GM19328 (cell line): Measurements from ENCODE around the gene PARVA.

ENCODE experiments used
- ATAC-seq: cut with Tn5 transposase; IDR thresholded peaks from one replicate; pipeline ENCODE4 v1.9.1; 2021; ENCODE audit warnings: mild to moderate bottlenecking, moderate library complexity; ENCODE audit not compliant: unreplicated experiment

PARVA gene

GRCh38 chr11:12430351-12430750 lies 53.0 kb downstream of the PARVA start:
- ATAC-seq: no peak

GRCh38 chr11:12430954-12431595 lies 53.7 kb downstream of the PARVA start:
- ATAC-seq: no peak

GRCh38 chr11:12432507-12432906 lies 55.1 kb downstream of the PARVA start:
- no peak for ATAC-seq

DNA sequence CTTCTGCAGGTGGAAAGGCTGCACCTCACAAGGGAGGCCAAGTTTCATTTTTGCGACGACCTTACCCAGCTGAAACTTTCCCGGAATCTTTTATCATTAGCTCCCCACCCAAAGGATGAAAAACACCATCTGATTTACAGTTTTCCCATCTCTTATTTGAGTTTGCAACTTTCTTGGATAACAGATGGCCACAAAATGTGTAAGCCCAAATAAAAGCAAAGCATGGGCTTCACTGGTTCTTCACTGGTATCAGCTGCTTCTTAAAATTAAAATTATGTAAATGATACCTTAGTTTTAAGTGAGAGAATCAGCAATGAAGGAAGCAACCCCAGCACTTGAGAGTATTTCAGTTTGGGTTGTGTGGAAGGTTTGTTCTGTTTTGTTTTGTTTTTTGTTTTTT lies 55.8 kb downstream of the PARVA start:
- no peak for ATAC-seq

DNA sequence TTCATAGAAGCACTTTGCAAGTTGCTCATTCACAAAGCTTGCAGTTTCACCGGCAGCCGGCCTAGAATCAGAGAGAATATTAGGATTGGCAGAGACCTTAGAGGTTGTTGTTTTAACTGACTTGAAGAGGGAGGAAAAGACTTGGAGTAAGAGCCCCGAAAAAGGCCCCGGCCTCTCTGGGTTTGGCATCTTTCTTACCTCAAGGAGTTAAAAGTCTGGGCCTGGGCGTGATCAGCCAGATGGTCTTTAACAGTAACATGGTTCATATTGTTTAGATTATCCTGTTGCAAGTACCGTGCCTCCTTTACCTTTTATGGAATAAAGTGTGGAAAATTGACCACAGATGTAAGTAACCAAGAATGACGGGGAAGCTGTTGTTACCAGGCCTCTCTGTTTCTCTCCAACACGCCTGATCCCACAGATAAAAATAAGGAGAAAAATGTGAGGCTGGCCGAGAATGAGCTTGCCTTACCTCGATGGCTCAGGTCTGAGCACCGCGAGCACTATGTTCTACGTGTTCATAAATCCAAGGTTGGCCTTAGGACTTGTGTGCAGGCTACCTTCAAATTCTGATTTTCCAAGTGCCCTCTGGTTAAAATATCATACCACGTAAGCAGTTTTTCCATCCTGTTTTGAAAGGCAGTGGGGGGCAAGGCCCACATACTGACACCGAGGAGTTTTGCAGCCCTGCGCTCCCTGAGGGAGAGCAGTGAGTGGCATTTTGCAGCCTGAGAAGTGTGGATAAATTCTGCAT lies 56.4 kb downstream of the PARVA start:
- no peak for ATAC-seq

DNA sequence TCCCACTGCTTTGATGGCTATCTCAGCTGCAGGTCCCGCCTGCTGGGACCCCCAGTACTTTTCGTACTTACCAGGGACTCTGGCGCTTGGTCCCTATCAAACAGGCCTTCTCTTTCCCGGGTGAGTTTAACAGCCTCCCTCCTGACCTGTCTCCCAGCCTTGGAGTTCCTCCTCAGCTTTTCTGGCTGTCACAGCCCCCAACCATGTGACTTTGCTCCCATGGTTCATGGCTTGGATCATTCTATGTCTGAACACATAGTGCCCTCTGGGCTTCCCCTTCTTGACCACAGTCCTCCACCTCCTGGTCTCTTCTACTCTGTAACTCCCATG lies 56.9 kb downstream of the PARVA start:
- no peak for ATAC-seq

- ATAC-seq: no peak
These were observed 57.9 kb downstream of the PARVA start for GRCh38 chr11:12435264-12435663.

- ATAC-seq: no peak
These were observed 58.9 kb downstream of the PARVA start for GRCh38 chr11:12436266-12436665.

GRCh38 chr11:12438291-12438690 lies 60.9 kb downstream of the PARVA start:
- ATAC-seq: no peak

DNA sequence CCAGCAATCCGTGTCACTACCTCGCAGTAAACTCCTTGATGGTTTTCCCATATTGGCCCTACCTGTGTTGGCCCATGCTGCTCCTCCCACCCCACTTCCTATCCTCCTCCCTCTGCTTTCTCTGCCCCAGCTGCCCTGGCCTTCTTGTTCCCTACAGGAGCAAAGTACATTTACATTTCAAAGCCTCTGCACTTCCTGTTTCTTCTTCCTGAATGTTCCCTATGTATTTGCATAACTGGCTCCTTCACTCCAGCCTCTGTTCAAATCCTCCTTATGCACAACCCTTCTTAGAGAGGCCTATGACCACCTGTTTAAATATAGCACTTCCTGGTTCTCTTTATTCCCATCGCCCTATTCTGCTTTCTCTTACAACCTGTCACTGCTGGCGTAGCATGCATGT lies 62.2 kb downstream of the PARVA start:
- no peak for ATAC-seq

- ATAC-seq: no peak
These were observed 63.2 kb downstream of the PARVA start for GRCh38 chr11:12440565-12440964.

GRCh38 chr11:12441231-12441861 lies 64.0 kb downstream of the PARVA start:
- no peak for ATAC-seq

GRCh38 chr11:12444601-12445000 lies 67.2 kb downstream of the PARVA start:
- no peak for ATAC-seq

DNA sequence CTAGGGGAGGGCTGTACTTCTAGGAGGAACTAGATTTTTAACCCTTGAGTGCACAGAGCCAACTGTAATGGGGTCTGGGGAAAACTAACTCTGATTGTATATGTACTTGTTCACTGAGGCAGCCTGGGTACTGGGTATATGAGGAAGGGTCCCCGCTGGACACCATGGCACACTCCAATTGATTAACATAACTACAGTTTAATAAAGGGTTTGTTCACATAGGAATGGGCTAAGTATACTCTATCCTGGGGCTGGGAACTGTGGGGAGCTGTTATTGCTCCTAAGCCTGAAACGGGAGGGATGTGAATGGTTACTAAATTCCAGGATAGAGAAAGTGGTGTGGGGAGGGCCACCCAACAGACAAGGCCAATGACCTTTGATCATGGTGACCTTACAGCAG lies 67.6 kb downstream of the PARVA start:
- no peak for ATAC-seq

- no peak for ATAC-seq
These were observed 69.5 kb downstream of the PARVA start for GRCh38 chr11:12446863-12447262.

- no peak for ATAC-seq
These were observed 71.0 kb downstream of the PARVA start for GRCh38 chr11:12448131-12448939.

DNA sequence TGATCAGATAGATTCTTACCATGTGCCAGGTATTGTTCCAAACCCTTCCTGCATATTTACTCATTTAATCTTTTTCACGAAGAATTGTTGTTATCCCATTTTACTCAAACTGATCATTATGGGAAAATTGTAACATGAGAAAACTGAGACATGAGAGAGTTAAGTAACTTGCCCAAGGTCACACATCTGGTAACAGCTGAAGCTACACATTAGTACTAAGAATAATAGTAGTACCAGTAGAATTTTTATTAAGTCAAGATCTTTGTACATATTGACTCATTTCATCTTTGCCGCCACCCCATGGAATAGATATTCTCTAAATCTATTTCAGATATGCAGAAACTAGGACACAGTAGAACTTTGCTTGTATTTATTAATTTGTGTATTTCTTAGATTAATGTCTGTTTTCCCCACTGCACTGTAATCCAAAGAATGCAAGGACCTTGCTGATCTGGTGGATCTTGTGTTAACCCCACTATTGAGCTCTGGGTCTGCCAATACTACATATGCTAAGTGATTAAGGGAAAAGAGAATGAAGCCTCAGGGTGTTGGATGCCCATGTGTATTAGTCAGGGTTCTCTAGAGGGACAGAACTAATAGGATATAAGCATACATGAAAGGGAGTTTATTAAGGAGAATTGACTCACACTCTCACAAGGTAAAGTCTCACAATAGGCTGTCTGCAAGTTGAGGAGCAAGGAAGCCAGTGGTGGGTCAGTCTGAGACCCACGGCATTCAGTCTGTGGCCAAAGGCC lies 72.8 kb downstream of the PARVA start:
- no peak for ATAC-seq

DNA sequence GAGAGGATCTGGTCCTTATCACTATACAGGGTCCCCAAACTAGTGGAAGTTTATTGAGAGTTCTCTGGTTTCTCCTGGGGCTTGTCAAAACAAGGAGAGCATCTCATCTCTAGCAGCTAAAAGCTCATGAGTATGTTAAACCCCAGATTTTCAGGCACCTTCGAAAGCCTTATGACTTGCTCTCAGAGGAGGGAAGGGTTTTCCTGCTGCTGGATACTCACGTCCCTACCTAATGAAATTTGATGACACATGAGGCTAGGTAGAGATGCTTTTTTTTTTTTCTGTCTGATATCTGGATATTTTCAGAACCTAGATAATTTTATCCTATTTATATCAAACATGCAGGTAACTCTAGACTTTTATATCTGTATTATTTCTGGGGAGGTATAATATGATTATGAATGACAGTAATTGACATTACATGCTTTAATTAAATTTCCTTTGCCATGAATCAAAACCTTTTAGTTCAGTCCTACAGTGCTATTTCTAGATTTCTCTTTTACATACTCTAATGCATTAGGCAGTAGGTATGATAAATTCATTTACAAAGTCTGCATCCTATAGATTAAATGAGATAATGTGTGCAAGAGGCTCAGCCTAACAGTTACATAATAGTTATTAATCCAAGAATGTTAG lies 73.9 kb downstream of the PARVA start:
- ATAC-seq: no peak

GRCh38 chr11:12453243-12453642 lies 75.9 kb downstream of the PARVA start:
- ATAC-seq: no peak

GRCh38 chr11:12454782-12455181 lies 77.4 kb downstream of the PARVA start:
- no peak for ATAC-seq
